AG04450 (cell line): ENCODE data around the gene EXOC4. TPM values are rescaled to one million over a fixed set of nuclear protein-coding genes. Genes with fewer than 3 reads are reported as not detected.

ENCODE experiments used
- CTCF ChIA-PET: fragments of 300-600, 350-600 bp; formaldehyde crosslinking; extraction: SDS; loops from one replicate; lab custom pipeline; 2022; ENCODE audit warnings: antibody characterized with exemption, inconsistent platforms; lab: Charles Lee
- POLR2A ChIA-PET: fragments of 350-600 bp; formaldehyde crosslinking; extraction: SDS; loops from one replicate; lab custom pipeline; 2021; ENCODE audit warnings: antibody characterized with exemption, inconsistent platforms; lab: Yijun Ruan, JAX
- DNase-seq: peaks from one replicate; pipeline ENCODE4 v3.0.0-alpha.2; 2011; ENCODE audit warnings: low read depth, low spot score
- H3K27ac ChIP-seq: one replicate; pipeline ENCODE4 v1.5.1; 2012; ENCODE audit warnings: low read depth, low read length, control low read depth
- H3K27me3 ChIP-seq: one replicate; pipeline ENCODE4 v1.6.0; 2012; ENCODE audit warnings: low read length; ENCODE audit not compliant: control insufficient read depth, insufficient read depth
- H3K4me3 ChIP-seq: 2 replicates; pipeline ENCODE4 v1.5.1; 2011; ENCODE audit warnings: mild to moderate bottlenecking, low read depth, low read length, control low read depth
- H3K9me3 ChIP-seq: 2 replicates; pipeline ENCODE4 v1.5.1; 2012; ENCODE audit warnings: low read length; ENCODE audit not compliant: control insufficient read depth, insufficient read depth
- CTCF ChIP-seq: IDR thresholded peaks from 2 replicates; pipeline ENCODE4 v1.5.1; 2011; ENCODE audit warnings: low read depth, low read length, control low read depth, inconsistent platforms
- polyA plus RNA-seq: library from polyadenylated mRNA; depleted of rRNA; stranded (reverse); fragments of >200 nt; gene quantifications from 2 replicates; pipeline ENCODE4 v1.2.3, GENCODE V29; 2011

The EXOC4 gene
- polyA plus RNA-seq, 1 experiment: 73.5 TPM

DNA sequence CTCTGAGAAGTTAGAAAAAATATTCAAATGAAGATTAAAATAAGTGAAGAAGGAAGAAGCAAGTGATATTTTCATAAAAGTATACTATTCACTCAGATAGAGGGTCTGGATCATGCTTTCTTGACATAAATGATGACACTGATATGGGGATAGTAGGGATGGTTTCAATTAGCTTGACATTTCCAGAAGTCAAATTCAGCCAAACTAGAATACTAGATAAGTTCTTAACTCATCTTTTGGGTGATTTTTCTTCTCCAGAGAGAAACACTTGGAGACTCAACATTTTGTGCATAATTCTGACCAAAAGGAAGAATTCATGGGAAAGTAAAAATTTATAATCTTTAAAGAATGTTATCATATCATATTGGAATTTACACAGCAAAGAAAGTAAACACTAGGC, 722.3 kb downstream of the EXOC4 start:
- Histone ChIP-seq H3K27ac (no peak overlapping the region), H3K9me3 (no peaks in the 10 kb centered on the region), H3K4me3 (no peak overlapping the region), H3K27me3 (no peaks in the 10 kb centered on the region)
- CTCF ChIA-PET: no interaction called here
- POLR2A ChIA-PET: no interaction called here
- TF ChIP-seq CTCF: no peak
- no peak for DNase-seq

DNA sequence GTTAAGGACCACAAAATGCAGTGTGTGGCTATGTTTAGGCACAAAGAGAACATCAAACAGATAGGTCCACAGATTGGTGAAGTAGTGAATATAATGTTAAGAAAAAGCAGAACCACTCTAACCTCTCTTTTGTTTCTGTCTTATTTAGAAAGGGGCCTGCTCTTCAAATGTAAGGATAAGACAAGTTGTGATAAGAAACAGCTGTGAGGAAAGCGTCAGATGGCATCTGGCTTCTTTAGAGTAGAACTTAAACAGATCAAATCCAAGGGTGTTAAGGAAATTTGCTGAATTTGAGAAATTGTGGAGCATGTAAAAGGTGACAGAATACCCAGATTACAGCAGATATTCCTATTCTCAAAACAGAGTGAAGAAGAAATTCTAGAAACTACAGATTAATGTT, 723.3 kb downstream of the EXOC4 start:
- Histone ChIP-seq H3K27me3 (no peaks in the 10 kb centered on the region), H3K4me3 (no peak overlapping the region), H3K27ac (no peak overlapping the region), H3K9me3 (no peaks in the 10 kb centered on the region)
- ChIA-PET CTCF (no interaction called here), POLR2A (interaction anchor here (0.6 kb wide), 1 partner anchor 238 kb away, joined by 3 read pairs; no protein-coding TSS in a partner anchor)
- no peak for DNase-seq
- no peak for TF ChIP-seq CTCF

DNA sequence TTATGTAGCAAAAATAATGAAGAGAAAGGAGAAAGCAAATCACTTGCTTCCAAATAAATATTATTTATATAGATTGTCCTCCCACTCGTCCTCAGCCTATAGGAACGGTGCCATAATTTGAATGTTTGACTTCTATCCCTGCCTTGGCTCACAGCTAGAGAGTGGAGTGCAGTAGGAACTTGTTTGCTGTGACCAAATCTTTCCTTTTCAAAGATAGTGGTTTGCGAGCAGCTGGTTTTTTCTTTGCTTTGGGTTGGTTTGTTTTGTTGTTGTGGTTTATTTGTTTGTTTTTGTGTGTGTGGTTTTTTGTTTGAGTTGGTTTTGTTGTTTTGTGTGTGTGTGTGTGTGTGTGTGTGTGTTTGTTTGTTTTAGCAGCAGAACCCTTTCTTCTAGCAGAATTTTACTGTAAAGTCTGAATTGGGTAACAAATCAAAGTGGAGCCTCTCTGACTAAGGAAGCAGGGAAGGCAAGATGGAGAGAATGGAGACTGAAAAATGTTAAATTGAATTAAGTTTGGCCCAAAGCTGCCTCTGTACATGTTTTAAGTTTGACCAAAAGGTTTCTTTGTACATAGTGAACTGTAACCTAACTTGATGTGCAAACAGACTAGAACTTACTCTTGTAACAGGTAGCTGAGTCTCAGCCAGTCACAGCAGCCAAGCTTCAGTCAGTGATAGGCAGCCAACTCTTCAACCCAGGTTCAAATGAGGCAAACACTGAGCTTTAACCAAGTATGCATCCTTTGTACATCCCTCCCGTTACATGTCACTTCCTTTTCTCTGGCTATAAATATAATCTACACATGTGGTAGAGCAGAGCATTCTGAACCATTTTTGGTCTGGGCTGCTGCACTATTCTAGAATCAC, 724.8 kb downstream of the EXOC4 start:
- H3K9me3 ChIP-seq: no peaks in the 10 kb centered on the region

DNA sequence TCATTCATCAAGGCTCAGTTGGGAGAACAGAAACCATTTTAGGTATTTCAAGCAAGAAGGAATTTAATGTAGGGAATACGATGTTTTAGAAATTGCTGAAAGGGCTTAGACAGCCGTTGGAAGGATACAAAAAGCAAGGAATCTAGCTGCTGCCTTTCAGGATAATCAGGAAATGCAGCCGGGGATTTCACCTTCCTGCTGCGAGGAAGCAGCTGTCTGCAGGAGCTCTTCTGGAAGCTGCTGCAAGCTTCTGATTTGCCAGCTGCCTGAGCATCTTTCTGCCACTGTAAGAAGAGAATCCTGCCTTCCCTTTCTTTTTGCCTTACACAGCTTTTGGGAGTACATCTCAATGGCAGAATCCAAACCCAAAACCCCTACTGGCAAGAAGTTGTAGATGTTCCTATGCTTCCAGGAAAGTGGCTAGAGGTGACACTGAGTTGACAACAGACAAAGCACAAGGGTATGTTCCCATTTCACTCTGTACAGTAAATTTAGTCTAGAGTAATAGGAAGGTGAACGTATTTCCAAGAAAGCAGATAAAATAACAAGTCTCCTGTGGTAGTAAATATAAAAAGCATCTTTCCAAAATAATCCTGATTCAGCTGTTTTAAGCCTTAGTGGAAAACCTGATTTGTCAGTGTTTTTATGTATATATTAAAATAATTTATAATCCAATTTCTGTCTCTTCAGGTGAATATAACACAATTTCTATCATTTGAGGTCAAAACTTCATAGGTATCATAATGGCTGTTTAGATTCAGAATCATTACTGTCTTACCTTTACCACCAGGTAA, 725.8 kb downstream of the EXOC4 start:
- ChIA-PET POLR2A (interaction anchor here (0.7 kb wide), 1 partner anchor 1684 kb away, joined by 3 read pairs; no protein-coding TSS in a partner anchor), CTCF (no interaction called here)
- DNase-seq: no peak
- TF ChIP-seq CTCF: no peak
- no peaks in the 10 kb centered on the region for H3K27me3 ChIP-seq
- no peak overlapping the region for H3K4me3 ChIP-seq
- no peaks in the 10 kb centered on the region for H3K9me3 ChIP-seq
- no peak overlapping the region for H3K27ac ChIP-seq

More for the DNA sequence above, 724.8 kb downstream of the EXOC4 start:
- POLR2A ChIA-PET: no interaction called here
- Histone ChIP-seq H3K27ac (no peak overlapping the region), H3K4me3 (no peak overlapping the region), H3K27me3 (no peaks in the 10 kb centered on the region)
- CTCF ChIA-PET: no interaction called here
- no peak for TF ChIP-seq CTCF
- DNase-seq: no peak

DNA sequence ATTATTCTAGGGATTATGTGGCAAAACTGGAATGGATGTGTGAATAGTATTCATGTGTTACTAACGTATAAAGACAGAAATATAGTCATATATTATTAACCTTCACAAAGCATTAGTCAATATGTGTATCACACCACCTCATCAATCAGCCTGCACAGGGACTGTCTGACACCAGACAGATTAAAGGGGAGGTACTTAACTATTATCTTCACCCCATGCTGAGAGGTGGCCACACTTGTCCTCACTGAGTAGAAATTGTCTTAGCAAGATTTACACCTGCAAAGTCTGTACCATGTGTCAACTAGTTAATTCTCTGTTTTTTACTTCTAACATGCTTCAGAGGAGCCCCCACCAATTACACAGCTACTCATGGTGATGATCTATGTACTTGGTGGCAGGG, 727.9 kb downstream of the EXOC4 start:
- POLR2A ChIA-PET: no interaction called here
- Histone ChIP-seq H3K27ac (no peak overlapping the region), H3K27me3 (no peaks in the 10 kb centered on the region), H3K4me3 (no peak overlapping the region), H3K9me3 (no peaks in the 10 kb centered on the region)
- no peak for DNase-seq
- no peak for TF ChIP-seq CTCF
- CTCF ChIA-PET: no interaction called here
